Stomach smooth muscle (tissue), 2 donors: ENCODE results near the gene PTGFRN.

ENCODE experiments used
- H3K27ac ChIP-seq: one replicate; pipeline ENCODE4 v1.7.0; 2013; ENCODE audit warnings: mild to moderate bottlenecking, low read length, inconsistent platforms
- H3K27me3 ChIP-seq, 2 donors: one replicate each; pipeline ENCODE4 v1.7.0; 2013; ENCODE audit warnings: low read length in 2 of 2; ENCODE audit not compliant: insufficient read depth in 2 of 2, control insufficient read depth in 1 of 2
- H3K36me3 ChIP-seq, 2 donors: one replicate each; pipeline ENCODE4 v1.7.0; 2013; ENCODE audit warnings: low read length in 2 of 2; ENCODE audit not compliant: control insufficient read depth in 2 of 2, insufficient read depth in 2 of 2
- H3K4me1 ChIP-seq: one replicate; pipeline ENCODE4 v1.7.0; 2013; ENCODE audit warnings: low read length; ENCODE audit not compliant: control insufficient read depth, insufficient read depth
- H3K4me3 ChIP-seq, 2 donors: one replicate each; pipeline ENCODE4 v1.7.0; 2013; ENCODE audit warnings: low read length in 2 of 2
- H3K9ac ChIP-seq, 2 donors: one replicate each; pipeline ENCODE4 v1.7.0; 2013; ENCODE audit warnings: low read length in 2 of 2, mild to moderate bottlenecking in 1 of 2
- H3K9me3 ChIP-seq, 2 donors: one replicate each; pipeline ENCODE4 v1.7.0; 2013; ENCODE audit warnings: low read length in 2 of 2; ENCODE audit not compliant: control insufficient read depth in 2 of 2
- donor health status: healthy.
- donor health status: Pancreatic carcinoma.

Gene PTGFRN

DNA sequence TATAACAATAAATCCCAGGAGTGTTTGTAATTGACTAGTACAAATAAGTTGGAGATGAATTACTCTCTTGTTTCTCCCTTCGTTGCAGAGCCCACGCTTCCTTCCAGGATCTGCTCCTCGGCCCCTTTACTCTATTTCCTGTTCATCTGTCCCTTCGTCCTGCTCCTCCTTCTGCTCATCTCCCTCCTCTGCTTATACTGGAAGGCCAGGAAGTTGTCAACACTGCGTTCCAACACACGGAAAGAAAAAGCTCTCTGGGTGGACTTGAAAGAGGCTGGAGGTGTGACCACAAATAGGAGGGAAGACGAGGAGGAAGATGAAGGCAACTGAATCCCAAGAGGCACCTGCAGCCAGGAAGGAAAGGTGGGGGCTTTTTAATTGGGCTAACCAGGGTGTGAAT, 124.1 kb downstream of the PTGFRN start:
- no peaks in the 10 kb centered on the region for H3K36me3 ChIP-seq
- no peaks in the 10 kb centered on the region for H3K9me3 ChIP-seq
- no peak overlapping the region for H3K9ac ChIP-seq
- no peaks in the 10 kb centered on the region for H3K27me3 ChIP-seq
- H3K4me1 ChIP-seq: peaks cover 4% of the 10 kb centered on the region
- no peak overlapping the region for H3K27ac ChIP-seq
- H3K4me3 ChIP-seq: no peak overlapping the region

DNA sequence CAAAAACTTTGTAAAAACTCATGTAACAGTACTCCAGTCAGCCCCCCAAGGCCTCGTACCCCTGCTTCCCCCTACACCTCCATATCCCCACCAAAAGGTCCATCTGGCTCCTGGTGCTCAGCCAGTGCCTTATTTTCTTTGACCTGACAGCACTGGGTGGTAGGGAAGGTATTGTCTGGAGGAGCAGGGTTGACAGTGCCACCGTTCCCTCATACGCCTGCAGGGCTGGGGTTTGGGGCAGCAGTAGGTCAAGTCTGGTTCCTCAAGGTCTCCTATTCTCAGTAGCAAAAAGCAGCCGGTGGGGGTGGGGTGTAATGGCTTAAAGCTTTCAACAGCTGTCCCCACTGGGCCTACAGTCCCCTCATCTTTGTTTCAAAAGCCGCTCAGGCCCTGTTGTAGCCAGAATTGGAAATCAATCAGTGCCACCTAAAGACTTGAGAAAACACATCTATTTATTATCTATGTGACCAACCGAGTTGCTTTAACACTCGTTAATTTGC, 125.1 kb downstream of the PTGFRN start:
- Histone ChIP-seq H3K4me1 (peaks cover 4% of the 10 kb centered on the region), H3K9ac (no peak overlapping the region), H3K27me3 (no peaks in the 10 kb centered on the region)

DNA sequence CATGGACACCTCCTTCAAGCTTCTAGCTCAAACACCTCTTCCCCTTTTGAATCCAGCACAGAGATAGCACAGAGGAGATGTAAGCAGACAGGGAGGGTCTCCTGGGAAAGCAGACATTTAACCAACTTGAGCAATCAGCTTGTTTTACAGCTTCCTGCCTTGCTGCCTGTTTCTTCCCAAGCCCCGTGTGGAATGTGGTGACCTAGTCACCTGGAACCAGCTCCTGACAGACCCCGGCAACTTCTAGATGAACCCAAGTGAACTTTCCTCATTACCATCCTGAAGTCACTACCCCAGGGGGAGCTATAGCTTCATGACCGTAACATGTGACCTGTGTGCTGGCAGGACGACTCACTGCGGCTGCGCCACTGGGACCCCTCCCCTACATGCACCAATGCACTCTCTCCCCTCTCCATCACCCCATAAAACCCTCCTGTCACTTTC, 126.3 kb downstream of the PTGFRN start:
- no peaks in the 10 kb centered on the region for H3K36me3 ChIP-seq
- H3K4me1 ChIP-seq: peaks cover 4% of the 10 kb centered on the region
- H3K27ac ChIP-seq: no peak overlapping the region
- no peaks in the 10 kb centered on the region for H3K9me3 ChIP-seq
- no peak overlapping the region for H3K4me3 ChIP-seq
- no peak overlapping the region for H3K9ac ChIP-seq
- H3K27me3 ChIP-seq: no peaks in the 10 kb centered on the region

More for the DNA sequence above, 125.1 kb downstream of the PTGFRN start:
- H3K36me3 ChIP-seq: no peaks in the 10 kb centered on the region
- no peak overlapping the region for H3K27ac ChIP-seq
- no peaks in the 10 kb centered on the region for H3K9me3 ChIP-seq
- no peak overlapping the region for H3K4me3 ChIP-seq

GRCh38 chr1:117037802-117038201, 128.1 kb downstream of the PTGFRN start:
- no peak overlapping the region for H3K9ac ChIP-seq
- H3K27ac ChIP-seq: no peak overlapping the region
- no peak overlapping the region for H3K4me3 ChIP-seq
- H3K36me3 ChIP-seq: no peaks in the 10 kb centered on the region
- no peaks in the 10 kb centered on the region for H3K9me3 ChIP-seq
- H3K4me1 ChIP-seq: peaks cover 4% of the 10 kb centered on the region
- no peaks in the 10 kb centered on the region for H3K27me3 ChIP-seq

GRCh38 chr1:117038236-117038635, 128.5 kb downstream of the PTGFRN start:
- Histone ChIP-seq H3K9me3 (no peaks in the 10 kb centered on the region), H3K4me1 (peaks cover 4% of the 10 kb centered on the region), H3K36me3 (no peaks in the 10 kb centered on the region), H3K4me3 (no peak overlapping the region), H3K27ac (no peak overlapping the region), H3K9ac (no peak overlapping the region), H3K27me3 (no peaks in the 10 kb centered on the region)
